Spleen (tissue), 7 donors: Measurements from ENCODE around the gene IRX2.

ENCODE experiments used
- CTCF ChIP-seq, 11 experiments: fragments of 200-600 bp in 7 of 11; fragments of 450-650 bp in 4 of 11; sonication (generic) in 4 of 11; IDR thresholded peaks in 8 of 11; conservative IDR thresholded peaks in 3 of 11; 1 replicate in 7 of 11; 2 replicates in 4 of 11; pipeline versions ENCODE4 v1.4.0 to v1.8.0; 2016 to 2021; ENCODE audit warnings: antibody characterized with exemption in 11 of 11, inconsistent platforms in 4 of 11, mild to moderate bottlenecking in 1 of 11
- POLR2A ChIP-seq, 3 donors: fragments of 450-650 bp; IDR thresholded peaks; one replicate each; pipeline ENCODE4 v1.5.1; 2017; ENCODE audit warnings: antibody characterized with exemption in 3 of 3, mild to moderate bottlenecking in 1 of 3
- POLR2AphosphoS5 ChIP-seq, 3 donors: sonication (generic); formaldehyde crosslinking; IDR thresholded peaks; one replicate each; pipeline ENCODE4 v1.5.1; 2017; ENCODE audit warnings: antibody characterized with exemption in 3 of 3
- donor health status: DM: no; HTN: no; CAD: no; lungs with moderate emphysema.
- donor health status: DM: no; HTN: no; CAD: no.
- donor health status: DM: no; HTN: no; CAD: no.

- TF ChIP-seq CTCF (IDR thresholded peaks at IDR 0.05 in 8 of 11, conservative IDR thresholded peaks at IDR 0.05 in 3 of 11) (no peak), POLR2AphosphoS5 (IDR thresholded peaks at IDR 0.05) (no peak), POLR2A (IDR thresholded peaks at IDR 0.05) (no peak)
Measured at GRCh38 chr5:2735996-2736395, 15.5 kb downstream of the IRX2 start.
